GM18873 (cell line): ENCODE results near the gene MAP10.

Source experiments
- ATAC-seq: cut with Tn5 transposase; IDR thresholded peaks from one replicate; pipeline ENCODE4 v1.9.1; 2021; ENCODE audit warnings: mild to moderate bottlenecking, moderate library complexity, moderate number of reproducible peaks; ENCODE audit not compliant: unreplicated experiment, low FRiP score

Gene MAP10

GRCh38 chr1:232793944-232794343 lies 11.3 kb upstream of the MAP10 start:
- no peak for ATAC-seq

- no peak for ATAC-seq
Observed at GRCh38 chr1:232795497-232796053, 9.6 kb upstream of the MAP10 start.

GRCh38 chr1:232797856-232798510 lies 7.2 kb upstream of the MAP10 start:
- no peak for ATAC-seq

- no peak for ATAC-seq
Observed at GRCh38 chr1:232798920-232799319, 6.3 kb upstream of the MAP10 start.

GRCh38 chr1:232806186-232806510 lies 932 bp downstream of the MAP10 start:
- no peak for ATAC-seq

- ATAC-seq, result no peak
Observed at GRCh38 chr1:232810856-232811255, 5.6 kb downstream of the MAP10 start.

- ATAC-seq, result no peak
Observed at GRCh38 chr1:232812560-232812959, 7.3 kb downstream of the MAP10 start.

- ATAC-seq, result no peak
Observed at GRCh38 chr1:232813097-232813496, 7.9 kb downstream of the MAP10 start.

- no peak for ATAC-seq
Observed at GRCh38 chr1:232813760-232814159, 8.5 kb downstream of the MAP10 start.

- no peak for ATAC-seq
Observed at GRCh38 chr1:232816324-232816723, 11.1 kb downstream of the MAP10 start.

- no peak for ATAC-seq
Observed at GRCh38 chr1:232818040-232818439, 12.8 kb downstream of the MAP10 start.

GRCh38 chr1:232820431-232820830 lies 15.2 kb downstream of the MAP10 start:
- ATAC-seq, result no peak

GRCh38 chr1:232822530-232822929 lies 17.3 kb downstream of the MAP10 start:
- no peak for ATAC-seq

GRCh38 chr1:232826318-232826717 lies 21.1 kb downstream of the MAP10 start:
- ATAC-seq, result no peak

- no peak for ATAC-seq
Observed at GRCh38 chr1:232830661-232831060, 25.4 kb downstream of the MAP10 start.

- no peak for ATAC-seq
Observed at GRCh38 chr1:232831895-232832294, 26.7 kb downstream of the MAP10 start.

GRCh38 chr1:232834066-232834465 lies 28.9 kb downstream of the MAP10 start:
- no peak for ATAC-seq

- ATAC-seq, result no peak
Observed at GRCh38 chr1:232835166-232835565, 29.9 kb downstream of the MAP10 start.

GRCh38 chr1:232837087-232837486 lies 31.9 kb downstream of the MAP10 start:
- ATAC-seq, result no peak

- no peak for ATAC-seq
Observed at GRCh38 chr1:232841823-232842565, 36.8 kb downstream of the MAP10 start.

- ATAC-seq, result no peak
Observed at GRCh38 chr1:232844791-232845190, 39.6 kb downstream of the MAP10 start.

- no peak for ATAC-seq
Observed at GRCh38 chr1:232845406-232845955, 40.3 kb downstream of the MAP10 start.
